Kidney (tissue), 14 donors: ENCODE results near the gene BOD1. TPM values are rescaled to one million over a fixed set of nuclear protein-coding genes. Genes with fewer than 3 reads are reported as not detected.

Source experiments
- DNase-seq, 5 donors: peaks; one replicate each; pipeline ENCODE4 v3.0.0-alpha.2; 2013 to 2020
- FAIRE-seq: peaks from 2 replicates; lab custom pipeline; 2012; peaks lifted over from hg19 to GRCh38; lab: Jason Lieb, UNC
- H3K27ac ChIP-seq, 2 donors: one replicate each; pipeline ENCODE4 v1.7.0; 2013; ENCODE audit warnings: low read depth in 2 of 2, low read length in 2 of 2, inconsistent platforms in 1 of 2
- H3K27me3 ChIP-seq: one replicate; pipeline ENCODE4 v1.7.1; 2013; ENCODE audit warnings: low read length, inconsistent platforms; ENCODE audit not compliant: control insufficient read depth, insufficient read depth
- H3K36me3 ChIP-seq, 3 donors: one replicate each; pipeline versions ENCODE4 v1.7.0 to v1.7.1; 2013; ENCODE audit warnings: low read length in 3 of 3, control low read depth in 1 of 3, inconsistent platforms in 1 of 3; ENCODE audit not compliant: insufficient read depth in 3 of 3, control insufficient read depth in 2 of 3
- H3K4me1 ChIP-seq, 3 donors: one replicate each; pipeline versions ENCODE4 v1.7.0 to v1.7.1; 2013; ENCODE audit warnings: low read length in 3 of 3, inconsistent platforms in 1 of 3, low read depth in 1 of 3; ENCODE audit not compliant: control insufficient read depth in 2 of 3, insufficient read depth in 2 of 3
- H3K4me3 ChIP-seq, 3 donors: one replicate each; pipeline versions ENCODE4 v1.7.0 to v1.8.1; 2013; ENCODE audit warnings: low read length in 3 of 3, control low read depth in 1 of 3, inconsistent platforms in 1 of 3
- H3K9ac ChIP-seq, 3 donors: one replicate each; pipeline versions ENCODE4 v1.7.0 to v1.7.1; 2013; ENCODE audit warnings: low read length in 3 of 3, control low read depth in 1 of 3, inconsistent platforms in 1 of 3
- H3K9me3 ChIP-seq, 3 donors: one replicate each; pipeline versions ENCODE4 v1.7.0 to v1.7.1; 2013; ENCODE audit warnings: low read length in 3 of 3, control low read depth in 1 of 3, inconsistent platforms in 1 of 3; ENCODE audit not compliant: control insufficient read depth in 2 of 3, insufficient read depth in 1 of 3
- intact Hi-C: fragments of 100-400 bp; cut with DNase I; formaldehyde crosslinking; loops from one replicate; pipeline ENCODE4 v1.11.1; 2022
- polyA plus RNA-seq: library from polyadenylated mRNA; stranded (reverse); fragments of 350-450 nt; fragmentation: Illumina TruSeq; extraction: RNeasy Lipid Tissue Mini Kit (QIAGEN cat#74804); gene quantifications from one replicate; pipeline ENCODE4 v1.2.3, GENCODE V29; 2014; ENCODE audit warnings: low read depth, low replicate concordance; ENCODE audit not compliant: insufficient read depth
- total RNA-seq: library from RNA; stranded (reverse); fragmentation: NEBNext Ultra II Directional; extraction: Animal tissue kit (Norgen Biotek cat#: 25700); gene quantifications from one replicate; pipeline ENCODE4 v1.2.1, GENCODE V29; 2021
- TF ChIP-seq, protein P1 (sequence below): IDR thresholded peaks from 3 replicates; pipeline ENCODE4 v1.5.1; 2012; ENCODE audit warnings: mild to moderate bottlenecking, moderate library complexity, borderline replicate concordance; ENCODE audit not compliant: insufficient read depth; ENCODE audit errors: extremely low read depth
- donor health status: control.
- donor health status: control.
- donor health status: control.
- donor health status: control.
- donor health status: control.
- donor health status: DM: yes; HTN: yes; CAD: no.
- donor health status: Normal renal cell carcinoma (clear cell type).

BOD1 gene
- total and polyA plus RNA-seq, 2 donors from 2014 or later, result 32.5 to 43.6 TPM

DNA sequence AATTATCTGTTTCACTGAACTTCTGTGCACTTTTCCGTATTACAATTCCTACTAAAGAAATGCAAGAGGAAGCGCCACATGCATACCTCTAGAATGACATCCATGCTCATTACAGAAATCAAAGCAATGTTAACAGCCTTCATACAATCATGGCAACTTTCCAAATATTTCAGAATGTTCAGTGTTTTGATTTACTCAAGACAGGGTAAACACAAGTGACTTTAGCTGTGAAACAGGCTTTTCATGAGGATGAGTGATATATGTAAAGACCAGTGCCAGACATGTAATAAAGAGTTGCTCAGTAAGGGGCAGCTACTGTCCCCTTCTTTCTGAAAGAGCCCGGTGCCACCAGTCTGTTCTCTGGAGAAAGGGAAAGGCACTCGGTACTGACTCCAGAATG lies 4.7 kb downstream of the BOD1 start:
- Histone ChIP-seq H3K4me1 (peaks cover 0 to 27% (median 20%) of the 10 kb centered on the region in 3 donors), H3K36me3 (peaks cover 11 to 46% (median 29%) of the 10 kb centered on the region in 3 donors), H3K27me3 (no peaks in the 10 kb centered on the region), H3K27ac (no peak overlapping the region), H3K9ac (no peak overlapping the region), H3K9me3 (no peaks in the 10 kb centered on the region), H3K4me3 (no peak overlapping the region)
- intact Hi-C loops, result no loop called here
- TF ChIP-seq, protein P1, sequence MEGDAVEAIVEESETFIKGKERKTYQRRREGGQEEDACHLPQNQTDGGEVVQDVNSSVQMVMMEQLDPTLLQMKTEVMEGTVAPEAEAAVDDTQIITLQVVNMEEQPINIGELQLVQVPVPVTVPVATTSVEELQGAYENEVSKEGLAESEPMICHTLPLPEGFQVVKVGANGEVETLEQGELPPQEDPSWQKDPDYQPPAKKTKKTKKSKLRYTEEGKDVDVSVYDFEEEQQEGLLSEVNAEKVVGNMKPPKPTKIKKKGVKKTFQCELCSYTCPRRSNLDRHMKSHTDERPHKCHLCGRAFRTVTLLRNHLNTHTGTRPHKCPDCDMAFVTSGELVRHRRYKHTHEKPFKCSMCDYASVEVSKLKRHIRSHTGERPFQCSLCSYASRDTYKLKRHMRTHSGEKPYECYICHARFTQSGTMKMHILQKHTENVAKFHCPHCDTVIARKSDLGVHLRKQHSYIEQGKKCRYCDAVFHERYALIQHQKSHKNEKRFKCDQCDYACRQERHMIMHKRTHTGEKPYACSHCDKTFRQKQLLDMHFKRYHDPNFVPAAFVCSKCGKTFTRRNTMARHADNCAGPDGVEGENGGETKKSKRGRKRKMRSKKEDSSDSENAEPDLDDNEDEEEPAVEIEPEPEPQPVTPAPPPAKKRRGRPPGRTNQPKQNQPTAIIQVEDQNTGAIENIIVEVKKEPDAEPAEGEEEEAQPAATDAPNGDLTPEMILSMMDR, result no peak
- FAIRE-seq (no peak), DNase-seq (no peak)

DNA sequence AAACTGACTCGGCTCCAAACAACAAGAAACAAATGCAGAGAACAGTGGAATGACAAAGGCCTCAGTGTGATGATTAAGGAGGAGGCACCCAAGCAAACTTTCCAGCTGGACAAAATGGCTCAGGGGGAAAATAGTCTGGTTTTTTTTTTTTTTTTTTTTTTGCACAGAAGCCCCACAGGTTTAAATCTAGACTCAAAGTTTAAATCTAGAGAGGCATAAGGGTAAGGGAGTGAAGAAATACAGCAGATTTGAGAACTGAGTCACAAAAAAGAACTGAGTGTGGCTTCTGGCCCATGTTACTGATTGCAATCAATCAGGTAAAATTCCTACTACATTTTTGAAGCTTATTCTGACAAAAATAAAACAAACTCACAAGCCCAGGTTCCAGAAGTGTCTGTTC lies 12.3 kb downstream of the BOD1 start:
- Histone ChIP-seq H3K27me3 (no peaks in the 10 kb centered on the region), H3K9ac (no peak overlapping the region), H3K4me1 (no peaks in the 10 kb centered on the region), H3K27ac (no peak overlapping the region), H3K36me3 (peaks cover 10 to 43% (median 36%) of the 10 kb centered on the region in 3 donors), H3K9me3 (no peaks in the 10 kb centered on the region), H3K4me3 (no peak overlapping the region)
- DNase-seq, result no peak
- FAIRE-seq, result no peak
- TF ChIP-seq, protein P1, result no peak
- intact Hi-C loops, result no loop called here

DNA sequence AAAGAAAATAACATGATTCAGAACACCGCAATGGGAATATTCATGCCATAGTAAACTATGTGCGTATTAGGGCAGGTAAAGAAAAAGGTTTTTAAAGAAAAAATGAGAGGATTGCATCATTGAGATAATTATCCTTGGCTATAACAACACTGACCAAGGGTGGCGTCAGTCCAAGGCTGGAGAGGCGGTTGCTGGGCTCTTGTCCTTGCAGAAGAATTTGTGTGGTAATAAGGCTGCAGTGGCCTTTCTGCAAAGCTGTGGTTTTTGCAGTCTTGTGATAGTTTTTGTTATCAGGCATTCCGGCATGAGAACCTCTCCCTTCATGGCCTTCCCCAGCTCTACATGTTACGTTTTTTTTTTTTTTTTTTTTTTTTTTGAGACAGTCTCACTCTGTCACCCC lies 14.0 kb downstream of the BOD1 start:
- no peak overlapping the region for H3K4me3 ChIP-seq
- peaks cover 10 to 26% (median 26%) of the 10 kb centered on the region in 3 donors for H3K36me3 ChIP-seq
- H3K9ac ChIP-seq, result no peak overlapping the region
- no peaks in the 10 kb centered on the region for H3K27me3 ChIP-seq
- no peaks in the 10 kb centered on the region for H3K9me3 ChIP-seq
- TF ChIP-seq, protein P1, result no peak
- DNase-seq, result no peak
- FAIRE-seq, result no peak
- intact Hi-C loops, result no loop called here
- H3K4me1 ChIP-seq, result no peaks in the 10 kb centered on the region
- no peak overlapping the region for H3K27ac ChIP-seq

DNA sequence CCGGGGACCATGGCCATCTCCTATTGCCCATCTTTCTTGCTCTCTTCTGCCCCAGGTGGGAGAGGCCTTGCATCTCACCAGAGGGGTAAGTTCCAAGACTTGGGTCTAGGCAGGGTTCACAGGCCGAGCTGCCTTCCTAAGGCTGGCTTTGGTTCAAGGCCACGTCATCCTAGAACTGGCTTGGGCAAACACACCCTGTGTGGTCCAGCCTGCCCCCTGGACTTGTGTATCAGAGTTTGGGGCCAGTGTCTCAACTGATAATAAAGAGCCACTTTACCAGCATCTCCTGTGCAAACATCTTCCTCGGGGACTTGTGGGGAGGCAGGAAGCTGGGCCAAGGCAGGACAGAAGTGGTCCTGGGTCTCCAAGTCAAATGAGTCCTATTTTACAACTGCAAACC lies 17.8 kb downstream of the BOD1 start:
- Histone ChIP-seq H3K9me3 (no peaks in the 10 kb centered on the region), H3K27ac (no peak overlapping the region), H3K9ac (no peak overlapping the region), H3K4me3 (no peak overlapping the region), H3K4me1 (no peaks in the 10 kb centered on the region), H3K36me3 (peaks cover 0 to 4% (median 0%) of the 10 kb centered on the region in 3 donors), H3K27me3 (no peaks in the 10 kb centered on the region)
- no peak for DNase-seq
- intact Hi-C loops, result no loop called here
- TF ChIP-seq, protein P1, result no peak
- FAIRE-seq, result no peak
